Activated T-cell treated with anti-CD3 and anti-CD28 coated beads, Interleukin-2, amount 50 U/mL, for 48 hours (primary cell): ENCODE data around the gene KRTAP9-9.
"Not testable (repeated sequence)": the region's sequence is repeated elsewhere in the genome, so short reads cannot be mapped to it uniquely, and the experiment has no call there.

Experiments used
- DNase-seq, 2 experiments: peaks; one replicate each; pipeline ENCODE4 v3.0.0-alpha.2; 2020

KRTAP9-9 gene

GRCh38 chr17:41255381-41256290, at the start of gene KRTAP9-9:
TSS of gene KRTAP9-9 (plus strand) at chr17:41255384.
- not testable (repeated sequence) for DNase-seq

DNA sequence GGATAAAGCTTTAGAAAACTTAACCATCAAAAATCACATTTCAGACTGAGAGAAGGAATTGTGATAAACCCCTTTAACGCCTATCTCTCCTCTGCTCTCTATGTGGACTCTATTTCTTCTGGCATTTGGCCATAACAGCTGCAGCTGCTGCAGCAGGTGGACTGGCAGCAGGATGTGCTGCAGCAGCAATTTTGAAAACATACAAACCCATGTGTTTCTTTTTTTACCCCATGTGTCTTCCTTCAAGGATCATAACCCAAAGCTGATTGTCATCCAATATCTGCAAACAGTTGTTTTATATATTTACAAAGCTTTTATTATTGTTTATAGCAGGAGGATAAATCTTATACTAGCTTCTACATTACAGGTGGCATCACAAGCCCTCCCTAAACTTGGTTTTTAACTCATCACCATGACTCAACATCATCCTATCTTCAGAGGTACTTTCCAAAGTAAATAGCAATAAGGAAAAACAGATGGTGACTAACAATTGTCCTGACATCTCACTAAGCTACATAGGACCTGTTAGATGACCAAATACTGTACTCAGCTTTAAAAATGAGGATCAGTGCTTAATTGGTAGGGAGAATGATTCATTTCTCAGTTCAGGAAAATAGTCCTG, 43.2 kb upstream of the KRTAP9-9 start:
- DNase-seq, result no peak

GRCh38 chr17:41212524-41213169, 42.5 kb upstream of the KRTAP9-9 start:
- DNase-seq, result no peak

DNA sequence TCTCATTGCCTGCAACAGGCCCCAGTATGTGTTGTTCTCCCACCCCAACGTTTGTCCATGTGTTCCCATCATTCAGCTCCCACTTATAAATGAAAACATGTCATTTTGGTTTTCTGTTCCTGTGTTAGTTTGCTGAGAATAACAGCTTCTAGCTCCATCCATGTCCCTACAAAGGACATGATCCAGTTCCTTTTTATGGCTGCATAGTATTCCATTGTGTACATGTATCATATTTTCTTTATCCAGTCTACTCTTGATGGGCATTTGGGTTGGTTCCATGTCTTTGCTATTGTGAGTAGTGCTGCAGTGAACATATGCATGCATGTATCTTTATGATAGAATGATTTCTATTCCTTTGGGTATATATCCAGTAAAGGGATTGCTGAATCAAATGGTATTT, 39.5 kb upstream of the KRTAP9-9 start:
- DNase-seq, result no peak

DNA sequence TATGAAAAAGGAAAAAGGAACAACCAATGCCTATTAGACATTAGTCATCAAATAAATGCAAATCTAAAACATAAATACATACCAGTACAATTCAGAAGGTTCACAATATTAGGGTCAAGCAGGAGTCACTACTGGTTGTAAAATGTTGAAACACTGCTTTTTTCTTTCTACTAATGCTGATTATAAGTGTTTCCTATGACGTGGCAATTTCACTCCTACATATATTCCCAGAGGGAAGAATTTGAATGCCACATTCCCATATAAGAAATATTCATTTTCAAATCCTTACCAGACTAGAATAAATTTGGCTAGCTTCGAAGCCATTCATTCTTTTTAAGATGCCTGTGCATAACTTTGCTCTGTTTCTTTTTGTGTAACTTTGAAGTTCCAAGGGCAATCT, 31.4 kb upstream of the KRTAP9-9 start:
- no peak for DNase-seq

GRCh38 chr17:41226051-41226450, 29.1 kb upstream of the KRTAP9-9 start:
- DNase-seq, result no peak

DNA sequence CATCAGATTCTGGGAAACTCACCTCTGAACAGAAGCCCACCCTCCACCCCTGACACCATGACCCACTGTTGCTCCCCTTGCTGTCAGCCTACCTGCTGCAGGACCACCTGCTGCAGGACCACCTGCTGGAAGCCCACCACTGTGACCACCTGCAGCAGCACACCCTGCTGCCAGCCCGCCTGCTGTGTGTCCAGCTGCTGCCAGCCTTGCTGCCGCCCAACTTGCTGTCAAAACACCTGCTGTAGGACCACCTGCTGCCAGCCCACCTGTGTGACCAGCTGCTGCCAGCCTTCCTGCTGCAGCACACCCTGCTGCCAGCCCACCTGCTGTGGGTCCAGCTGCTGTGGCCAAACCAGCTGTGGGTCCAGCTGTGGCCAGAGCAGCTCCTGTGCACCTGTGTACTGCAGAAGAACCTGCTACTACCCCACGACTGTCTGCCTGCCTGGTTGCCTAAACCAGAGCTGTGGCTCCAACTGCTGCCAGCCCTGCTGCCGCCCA, 28.5 kb upstream of the KRTAP9-9 start, which contains the start of gene KRTAP9-2:
TSS of gene KRTAP9-2 (plus strand) at position 51 of the 498 bp plus-strand sequence. CDS start at position 58, 7 bp downstream.
- DNase-seq, result not testable (repeated sequence)

DNA sequence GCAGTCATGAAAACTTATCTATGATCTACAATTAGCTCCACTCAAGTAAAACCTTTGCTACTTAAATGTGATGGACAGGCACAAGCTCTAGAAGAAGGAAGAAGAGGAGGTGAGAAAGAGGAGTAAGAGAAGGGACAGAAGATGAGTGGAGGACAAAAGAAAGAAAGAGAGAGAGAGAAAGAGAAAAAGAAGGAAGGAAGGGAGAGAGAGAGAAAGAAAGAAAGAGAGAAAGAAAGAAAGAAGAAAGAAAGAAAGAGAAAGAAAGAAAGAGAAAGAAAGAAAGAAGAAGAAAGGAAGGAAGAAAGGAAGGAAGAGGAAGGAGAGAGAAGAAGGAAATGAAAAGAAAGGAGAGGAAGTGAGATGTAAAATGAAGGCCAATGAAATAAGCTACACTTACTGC, 25.1 kb upstream of the KRTAP9-9 start:
- DNase-seq, result no peak

DNA sequence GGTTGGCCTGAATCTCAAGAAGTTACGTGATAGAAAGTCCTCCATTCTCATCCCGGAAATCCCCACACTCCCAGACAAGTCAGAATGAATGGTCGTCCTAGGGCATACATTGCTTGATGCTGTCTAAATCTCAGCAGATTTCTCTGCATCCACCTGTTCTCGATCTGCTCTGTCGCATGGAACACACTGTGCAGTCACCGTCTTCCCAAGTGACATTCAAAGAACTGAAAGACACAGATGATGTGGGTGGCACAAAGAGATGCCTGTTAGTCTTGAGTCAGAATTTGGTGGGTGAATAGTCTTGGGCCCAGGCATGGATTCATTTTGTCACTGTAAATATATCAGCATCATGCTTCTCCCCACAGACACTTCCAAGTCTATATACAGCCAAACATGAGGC, 23.5 kb upstream of the KRTAP9-9 start:
- DNase-seq, result no peak

- DNase-seq, result not testable (repeated sequence)
Measured at GRCh38 chr17:41232399-41233105, 22.6 kb upstream of the KRTAP9-9 start, which contains the start of gene KRTAP9-3. TSS of gene KRTAP9-3 (plus strand) at chr17:41232449. CDS start at chr17:41232502, 53 bp downstream.

- DNase-seq, result not testable (repeated sequence)
Measured at GRCh38 chr17:41237116-41237515, 18.1 kb upstream of the KRTAP9-9 start.

DNA sequence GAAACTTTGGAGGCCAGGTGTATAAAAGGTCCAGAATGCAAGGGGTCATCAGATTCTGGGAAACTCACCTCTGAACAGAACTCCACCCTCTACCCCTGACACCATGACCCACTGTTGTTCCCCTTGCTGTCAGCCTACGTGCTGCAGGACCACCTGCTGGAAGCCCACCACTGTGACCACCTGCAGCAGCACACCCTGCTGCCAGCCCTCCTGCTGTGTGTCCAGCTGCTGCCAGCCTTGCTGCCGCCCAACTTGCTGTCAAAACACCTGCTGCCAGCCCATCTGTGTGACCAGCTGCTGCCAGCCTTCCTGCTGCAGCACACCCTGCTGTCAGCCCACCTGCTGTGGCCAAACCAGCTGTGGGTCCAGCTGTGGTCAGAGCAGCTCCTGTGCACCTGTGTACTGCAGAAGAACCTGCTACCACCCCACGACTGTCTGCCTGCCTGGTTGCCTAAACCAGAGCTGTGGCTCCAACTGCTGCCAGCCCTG, 17.2 kb upstream of the KRTAP9-9 start, which contains the start of gene KRTAP9-8:
TSS of gene KRTAP9-8 (plus strand) at position 51 of the 489 bp plus-strand sequence. CDS start at position 104, 53 bp downstream.
- DNase-seq, result not testable (repeated sequence)

- not testable (repeated sequence) for DNase-seq
Measured at GRCh38 chr17:41246995-41247787, 8.0 kb upstream of the KRTAP9-9 start.

DNA sequence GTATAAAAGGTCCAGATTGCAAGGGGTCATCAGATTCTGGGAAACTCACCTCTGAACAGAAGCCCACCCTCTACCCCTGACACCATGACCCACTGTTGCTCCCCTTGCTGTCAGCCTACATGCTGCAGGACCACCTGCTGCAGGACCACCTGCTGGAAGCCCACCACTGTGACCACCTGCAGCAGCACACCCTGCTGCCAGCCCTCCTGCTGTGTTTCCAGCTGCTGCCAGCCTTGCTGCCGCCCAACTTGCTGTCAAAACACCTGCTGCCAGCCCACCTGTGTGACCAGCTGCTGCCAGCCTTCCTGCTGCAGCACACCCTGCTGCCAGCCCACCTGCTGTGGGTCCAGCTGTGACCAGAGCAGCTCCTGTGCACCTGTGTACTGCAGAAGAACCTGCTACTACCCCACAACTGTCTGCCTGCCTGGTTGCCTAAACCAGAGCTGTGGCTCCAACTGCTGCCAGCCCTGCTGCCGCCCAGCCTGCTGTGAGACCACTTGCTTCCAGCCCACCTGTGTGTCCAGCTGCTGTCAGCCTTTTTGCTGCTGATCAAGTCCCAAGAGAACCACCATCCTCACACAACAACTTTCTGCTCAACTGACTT, 5.4 kb upstream of the KRTAP9-9 start, which contains the start of gene KRTAP9-4:
TSS of gene KRTAP9-4 (plus strand) at position 51 of the 604 bp plus-strand sequence. CDS start at position 85, 34 bp downstream.
- DNase-seq, result not testable (repeated sequence)

GRCh38 chr17:41251261-41251660, 3.9 kb upstream of the KRTAP9-9 start:
- no peak for DNase-seq

- DNase-seq, result no peak
Measured at GRCh38 chr17:41254861-41255260, 323 bp upstream of the KRTAP9-9 start.

- no peak for DNase-seq
Measured at GRCh38 chr17:41256291-41256685, 1.1 kb downstream of the KRTAP9-9 start.

- no peak for DNase-seq
Measured at GRCh38 chr17:41258406-41258805, 3.2 kb downstream of the KRTAP9-9 start.

GRCh38 chr17:41263212-41263611, 8.0 kb downstream of the KRTAP9-9 start:
- DNase-seq, result no peak

- no peak for DNase-seq
Measured at GRCh38 chr17:41264599-41264998, 9.4 kb downstream of the KRTAP9-9 start.

- no peak for DNase-seq
Measured at GRCh38 chr17:41265078-41265477, 9.9 kb downstream of the KRTAP9-9 start, which contains the start of gene KRTAP9-6. TSS of gene KRTAP9-6 (plus strand) at chr17:41265378. CDS start at chr17:41265378, 0 bp downstream.
